Endothelial cell (in vitro differentiated cells): ENCODE results near the gene DAG1. TPM values are rescaled to one million over a fixed set of nuclear protein-coding genes. Genes with fewer than 3 reads are reported as not detected.
A peak's percentile ranks its signal among the peaks of the same experiment; 100 is the strongest.

Experiments used
- DNase-seq: peaks from one replicate; pipeline ENCODE4 v3.0.0; 2021; ENCODE audit warnings: low spot score
- H3K27ac Mint-ChIP-seq: one replicate; pipeline ENCODE4 v1.8.0; 2021; ENCODE audit warnings: mixed read lengths, inconsistent platforms; ENCODE audit not compliant: unreplicated experiment
- H3K27me3 Mint-ChIP-seq: one replicate; pipeline ENCODE4 v1.8.0; 2021; ENCODE audit warnings: mild to moderate bottlenecking, moderate library complexity, mixed read lengths, inconsistent platforms; ENCODE audit not compliant: unreplicated experiment
- H3K36me3 Mint-ChIP-seq: one replicate; pipeline ENCODE4 v1.8.0; 2021; ENCODE audit warnings: mild to moderate bottlenecking, low read depth, mixed read lengths, inconsistent platforms; ENCODE audit not compliant: unreplicated experiment
- H3K4me1 Mint-ChIP-seq: one replicate; pipeline ENCODE4 v1.8.0; 2021; ENCODE audit warnings: mild to moderate bottlenecking, mixed read lengths, inconsistent platforms; ENCODE audit not compliant: unreplicated experiment
- H3K4me3 Mint-ChIP-seq: one replicate; pipeline ENCODE4 v1.8.0; 2021; ENCODE audit warnings: mild to moderate bottlenecking, mixed read lengths, inconsistent platforms; ENCODE audit not compliant: unreplicated experiment
- H3K9me3 Mint-ChIP-seq: one replicate; pipeline ENCODE4 v1.8.0; 2021; ENCODE audit warnings: mixed read lengths, inconsistent platforms; ENCODE audit not compliant: unreplicated experiment
- total RNA-seq: library from RNA; stranded (reverse); fragmentation: NEBNext Ultra II Directional; extraction: Animal tissue kit (Norgen Biotek cat#: 25700); gene quantifications from one replicate; pipeline ENCODE4 v1.2.1, GENCODE V29; 2021; ENCODE audit not compliant: unreplicated experiment
- TF ChIP-seq, protein P1 (sequence below): fragments of 200-600 bp; sonication (generic); IDR thresholded peaks from one replicate; pipeline ENCODE4 v1.5.0; 2021; ENCODE audit warnings: antibody characterized with exemption; ENCODE audit not compliant: unreplicated experiment

Gene DAG1
- total RNA-seq, 1 donor from 2014 or later, result 54.8 TPM

DNA sequence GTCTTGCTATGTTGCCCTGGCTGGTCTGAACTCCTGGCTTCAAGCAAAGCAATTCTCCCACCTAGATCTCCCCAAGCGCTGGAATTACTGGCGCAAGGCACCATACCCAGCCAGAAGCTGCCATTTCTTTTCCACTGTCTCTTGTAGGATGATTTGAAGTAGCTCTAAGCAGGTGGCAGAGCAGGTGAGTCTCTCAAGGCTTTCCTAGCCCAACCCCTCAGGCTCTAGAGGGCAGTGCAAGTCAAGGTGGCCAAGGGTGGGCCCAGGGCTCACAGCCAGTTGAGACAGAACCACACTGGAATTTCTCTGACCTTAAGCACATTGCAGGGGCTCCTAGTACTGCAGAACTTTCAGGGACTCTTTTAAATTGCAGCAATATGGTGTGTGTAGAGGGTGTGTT lies 15.6 kb upstream of the DAG1 start:
- H3K27me3 Mint-ChIP-seq, result peaks cover 8% of the 10 kb centered on the region
- no peak overlapping the region for H3K4me3 Mint-ChIP-seq
- no peak for DNase-seq
- H3K9me3 Mint-ChIP-seq, result no peaks in the 10 kb centered on the region
- TF ChIP-seq, protein P1, sequence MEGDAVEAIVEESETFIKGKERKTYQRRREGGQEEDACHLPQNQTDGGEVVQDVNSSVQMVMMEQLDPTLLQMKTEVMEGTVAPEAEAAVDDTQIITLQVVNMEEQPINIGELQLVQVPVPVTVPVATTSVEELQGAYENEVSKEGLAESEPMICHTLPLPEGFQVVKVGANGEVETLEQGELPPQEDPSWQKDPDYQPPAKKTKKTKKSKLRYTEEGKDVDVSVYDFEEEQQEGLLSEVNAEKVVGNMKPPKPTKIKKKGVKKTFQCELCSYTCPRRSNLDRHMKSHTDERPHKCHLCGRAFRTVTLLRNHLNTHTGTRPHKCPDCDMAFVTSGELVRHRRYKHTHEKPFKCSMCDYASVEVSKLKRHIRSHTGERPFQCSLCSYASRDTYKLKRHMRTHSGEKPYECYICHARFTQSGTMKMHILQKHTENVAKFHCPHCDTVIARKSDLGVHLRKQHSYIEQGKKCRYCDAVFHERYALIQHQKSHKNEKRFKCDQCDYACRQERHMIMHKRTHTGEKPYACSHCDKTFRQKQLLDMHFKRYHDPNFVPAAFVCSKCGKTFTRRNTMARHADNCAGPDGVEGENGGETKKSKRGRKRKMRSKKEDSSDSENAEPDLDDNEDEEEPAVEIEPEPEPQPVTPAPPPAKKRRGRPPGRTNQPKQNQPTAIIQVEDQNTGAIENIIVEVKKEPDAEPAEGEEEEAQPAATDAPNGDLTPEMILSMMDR, result no peak
- H3K4me1 Mint-ChIP-seq, result peaks cover 18% of the 10 kb centered on the region
- no peaks in the 10 kb centered on the region for H3K36me3 Mint-ChIP-seq
- H3K27ac Mint-ChIP-seq, result no peak overlapping the region

DNA sequence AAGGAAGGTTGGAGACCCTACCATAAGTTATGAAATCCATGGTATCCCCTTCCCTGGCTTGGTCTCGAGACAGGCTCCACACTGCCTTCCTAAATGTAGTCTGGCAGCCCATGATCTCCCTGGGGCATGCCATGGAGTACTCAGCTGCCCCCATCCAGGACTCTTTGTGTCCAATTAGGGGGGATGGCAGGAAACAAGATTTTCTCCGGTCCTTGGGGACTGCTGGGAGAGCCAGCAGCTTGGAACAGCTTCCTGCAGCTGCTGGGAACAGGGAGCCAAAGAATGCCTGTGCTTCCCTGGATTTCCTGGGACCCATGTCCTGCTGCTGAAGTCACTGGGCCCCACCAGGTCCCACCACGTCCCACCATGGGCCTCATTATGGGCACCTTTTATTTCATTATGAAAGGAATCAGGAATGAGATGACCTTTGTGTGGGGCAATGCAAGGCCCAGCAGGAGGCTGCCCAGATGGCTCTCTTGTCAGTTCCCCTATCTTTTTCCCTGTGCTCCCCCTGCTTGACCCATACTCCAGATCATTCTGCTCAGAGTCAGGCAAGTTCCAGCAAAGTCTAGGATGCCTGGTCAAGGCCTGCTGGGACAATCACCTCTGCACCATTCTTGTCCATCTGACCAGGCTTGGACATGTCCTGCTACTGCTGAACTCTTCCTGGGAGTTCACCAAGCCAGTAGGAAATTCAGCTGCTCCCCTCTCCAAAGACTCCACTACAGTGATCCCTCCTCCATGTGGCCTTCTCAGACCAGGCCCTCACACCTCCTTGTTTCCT lies 15.0 kb upstream of the DAG1 start:
- H3K4me3 Mint-ChIP-seq, result no peak overlapping the region
- peaks cover 8% of the 10 kb centered on the region for H3K27me3 Mint-ChIP-seq
- TF ChIP-seq, protein P1, result no peak
- peak overlapping the region; percentile 67 for H3K27ac Mint-ChIP-seq
- peak; percentile 25 for DNase-seq
- no peaks in the 10 kb centered on the region for H3K9me3 Mint-ChIP-seq
- no peaks in the 10 kb centered on the region for H3K36me3 Mint-ChIP-seq
- H3K4me1 Mint-ChIP-seq, result peaks cover 20% of the 10 kb centered on the region

DNA sequence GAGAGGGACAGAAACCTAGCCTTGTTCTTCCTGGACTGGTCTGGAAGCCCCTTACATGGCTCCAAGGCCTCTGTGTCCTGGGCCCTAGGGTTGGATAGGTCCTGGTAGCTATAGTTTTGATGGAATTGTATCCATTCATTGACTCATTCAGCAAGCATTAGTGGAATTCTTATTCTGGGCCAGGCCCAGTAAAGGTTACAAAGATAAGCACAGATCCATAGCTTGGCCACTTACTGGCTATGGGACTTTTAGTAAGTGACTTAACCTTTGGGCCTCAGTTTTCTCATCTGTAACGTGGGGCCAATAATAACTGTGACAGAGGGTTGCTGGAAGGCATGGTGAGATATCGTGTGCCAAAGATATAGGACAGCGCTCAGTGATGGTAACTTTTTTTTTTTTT lies 13.6 kb upstream of the DAG1 start:
- no peak for DNase-seq
- TF ChIP-seq, protein P1, result no peak
- peaks cover 24% of the 10 kb centered on the region for H3K4me1 Mint-ChIP-seq
- no peaks in the 10 kb centered on the region for H3K36me3 Mint-ChIP-seq
- no peak overlapping the region for H3K4me3 Mint-ChIP-seq
- H3K9me3 Mint-ChIP-seq, result no peaks in the 10 kb centered on the region
- peaks cover 9% of the 10 kb centered on the region for H3K27me3 Mint-ChIP-seq
- H3K27ac Mint-ChIP-seq, result no peak overlapping the region

DNA sequence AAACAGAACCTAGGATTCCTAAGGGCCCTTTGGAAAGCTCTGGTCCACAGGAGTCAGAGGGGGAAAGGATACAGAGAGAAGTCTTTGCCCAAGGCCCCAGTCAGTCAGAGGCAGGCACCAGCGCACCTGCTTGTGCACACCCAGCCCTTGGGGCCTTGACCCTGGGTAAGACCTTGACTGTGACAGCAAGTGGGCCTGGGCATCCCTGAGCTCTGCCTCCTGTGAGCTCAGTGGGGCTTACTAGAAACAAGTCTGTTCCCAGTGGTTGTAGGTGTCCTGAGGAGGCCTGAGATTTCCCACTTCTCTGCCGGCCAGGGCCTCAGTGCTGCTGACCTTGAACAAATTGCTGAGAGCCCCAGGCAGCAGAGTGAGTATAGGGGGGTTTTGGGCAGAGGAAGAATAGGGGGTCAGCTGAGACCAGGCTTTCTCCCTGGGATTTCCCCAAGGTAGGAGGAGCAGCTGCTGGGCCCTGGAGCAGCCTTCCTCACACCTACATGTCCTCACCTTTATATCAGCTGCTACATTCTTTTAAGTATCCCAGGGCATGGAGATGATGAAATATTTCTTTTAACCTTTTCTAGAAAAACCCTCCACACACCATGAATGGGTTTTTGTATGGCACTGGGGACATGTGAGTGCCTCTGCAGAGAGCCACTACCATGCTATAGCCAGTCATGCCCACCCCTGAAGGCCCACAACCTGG lies 9.7 kb upstream of the DAG1 start:
- H3K4me1 Mint-ChIP-seq, result peaks cover 27% of the 10 kb centered on the region
- TF ChIP-seq, protein P1, result no peak
- no peak overlapping the region for H3K27ac Mint-ChIP-seq
- H3K36me3 Mint-ChIP-seq, result no peaks in the 10 kb centered on the region
- H3K27me3 Mint-ChIP-seq, result peaks cover 6% of the 10 kb centered on the region
- H3K4me3 Mint-ChIP-seq, result no peak overlapping the region
- no peak for DNase-seq
- H3K9me3 Mint-ChIP-seq, result no peaks in the 10 kb centered on the region

DNA sequence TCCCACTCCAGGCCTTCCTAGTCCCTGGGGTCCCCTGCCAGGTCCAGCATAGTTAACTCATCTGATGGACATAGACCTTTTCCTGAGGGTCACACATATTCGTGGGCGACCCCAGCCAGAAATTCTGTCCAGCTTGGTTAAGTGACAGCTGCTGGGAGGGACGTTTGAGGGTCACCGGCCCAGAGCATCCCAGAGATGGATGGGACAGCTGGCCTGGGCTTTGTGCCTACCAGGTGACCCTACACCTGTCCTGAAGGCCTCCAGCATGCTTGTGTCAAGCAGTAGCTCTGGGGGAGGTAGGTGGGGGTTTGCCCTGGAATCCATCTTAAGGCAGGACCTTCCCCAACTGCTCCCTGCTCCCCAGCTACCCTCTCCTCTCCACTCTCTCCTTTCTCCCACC lies 9.1 kb upstream of the DAG1 start:
- no peaks in the 10 kb centered on the region for H3K9me3 Mint-ChIP-seq
- H3K27me3 Mint-ChIP-seq, result peaks cover 6% of the 10 kb centered on the region
- TF ChIP-seq, protein P1, result no peak
- no peaks in the 10 kb centered on the region for H3K36me3 Mint-ChIP-seq
- H3K4me1 Mint-ChIP-seq, result peaks cover 23% of the 10 kb centered on the region
- no peak for DNase-seq
- H3K27ac Mint-ChIP-seq, result no peak overlapping the region
- no peak overlapping the region for H3K4me3 Mint-ChIP-seq
